LoVo (cell line): Measurements from ENCODE around the gene PCNX1.
"Not testable (repeated sequence)": the region's sequence is repeated elsewhere in the genome, so short reads cannot be mapped to it uniquely, and the experiment has no call there.

Experiments used
- DNase-seq: peaks from one replicate; pipeline ENCODE4 v3.0.0-alpha.2; 2016; ENCODE audit warnings: low spot score

The PCNX1 gene

GRCh38 chr14:70907176-70907995 is at the start of gene PCNX1:
Gene PCNX1 (plus strand): TSS chr14:70907459. CDS start chr14:70907851, 392 bp downstream.
- DNase-seq, result peak; percentile 86

DNA sequence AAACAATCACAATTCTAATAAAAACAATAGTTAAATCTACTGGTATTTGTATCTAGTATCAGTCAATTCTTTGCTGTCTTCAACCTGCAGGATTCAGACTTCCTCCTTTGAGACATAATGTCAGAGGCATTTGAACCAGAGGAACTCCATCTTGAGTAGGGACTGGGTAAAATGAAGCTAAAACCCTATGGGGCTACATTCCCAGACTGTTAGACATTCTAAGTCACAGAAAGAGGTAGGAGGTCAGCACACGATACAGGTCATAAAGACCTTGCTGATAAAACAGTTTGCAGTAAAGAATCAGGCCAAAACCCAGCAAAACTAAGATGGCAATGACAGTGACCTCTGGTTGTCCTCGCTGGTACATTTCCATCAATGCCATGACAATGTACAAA is 49.8 kb upstream of the PCNX1 start:
- DNase-seq, result no peak

GRCh38 chr14:70858641-70859040 is 48.6 kb upstream of the PCNX1 start:
- no peak for DNase-seq

DNA sequence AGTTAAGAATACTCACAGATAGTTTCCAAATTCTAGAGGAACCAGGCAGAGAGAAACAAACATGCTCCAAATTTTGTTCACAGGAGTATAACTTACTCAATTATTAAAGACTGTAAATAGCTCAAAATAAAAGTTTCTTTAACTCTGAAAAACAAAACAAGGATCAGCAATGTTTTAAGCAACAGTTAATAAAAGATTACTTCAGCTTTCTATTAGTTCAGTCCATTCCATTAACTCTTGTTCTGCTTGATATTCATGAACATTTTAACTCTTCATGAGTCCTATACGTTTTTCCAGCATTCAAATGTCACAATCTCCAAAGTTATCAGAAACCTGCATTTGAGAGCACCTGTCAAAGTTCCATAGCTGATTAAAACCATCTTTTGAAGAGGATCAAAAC is 40.3 kb upstream of the PCNX1 start:
- DNase-seq, result not testable (repeated sequence)

GRCh38 chr14:70871001-70871400 is 36.3 kb upstream of the PCNX1 start:
- DNase-seq, result no peak

GRCh38 chr14:70871863-70872677 is 35.2 kb upstream of the PCNX1 start:
- DNase-seq, result no peak

GRCh38 chr14:70872678-70873020 is 34.6 kb upstream of the PCNX1 start:
- no peak for DNase-seq

DNA sequence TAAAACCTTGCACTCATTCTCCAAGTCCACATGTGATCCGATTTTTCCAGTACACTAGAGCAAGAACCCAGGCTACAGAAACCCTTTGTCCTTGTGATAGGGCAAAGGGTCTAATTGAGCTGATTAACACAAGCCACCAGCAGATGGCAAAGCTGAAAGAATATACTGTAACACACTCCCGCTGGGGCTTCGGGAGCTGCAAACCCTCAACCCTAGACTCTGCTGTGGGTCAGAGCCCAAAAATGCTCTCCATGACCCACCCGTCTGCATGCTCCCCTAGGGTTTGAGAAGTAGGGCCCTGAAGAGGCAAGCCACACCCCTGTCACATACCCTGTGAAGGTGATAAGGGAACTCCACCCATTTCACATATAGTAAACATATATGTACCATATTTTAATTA is 33.6 kb upstream of the PCNX1 start:
- DNase-seq, result no peak

DNA sequence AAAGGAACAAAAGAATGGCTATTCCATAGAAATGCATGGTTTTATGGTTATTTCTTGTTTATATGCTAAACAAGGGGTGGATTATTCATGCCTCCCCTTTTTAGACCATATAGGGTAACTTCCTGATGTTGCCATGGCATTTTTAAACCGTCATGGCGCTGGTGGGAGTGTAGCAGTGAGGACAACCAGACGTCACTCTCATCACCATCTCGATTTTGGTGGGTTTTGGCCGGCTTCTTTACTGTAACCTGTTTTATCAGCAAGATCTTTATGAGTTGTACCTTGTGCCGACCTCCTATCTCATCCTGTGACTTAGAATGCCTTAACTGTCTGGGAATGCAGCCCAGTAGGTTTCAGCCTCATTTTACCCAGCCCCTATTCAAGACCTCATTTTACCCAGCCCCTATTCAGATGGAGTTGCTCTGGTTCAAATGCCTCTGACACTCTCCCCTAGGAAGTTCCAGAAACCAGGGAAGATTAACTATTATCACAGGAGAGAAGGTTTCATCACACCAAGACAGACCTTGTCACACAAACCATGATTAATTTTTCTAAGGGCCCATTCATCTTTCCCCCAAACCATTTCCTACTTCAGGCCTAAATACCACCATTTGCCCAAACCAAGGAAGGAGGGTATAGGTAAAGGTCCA is 31.3 kb upstream of the PCNX1 start:
- not testable (repeated sequence) for DNase-seq

- no peak for DNase-seq
Observed at GRCh38 chr14:70879448-70879847, 27.8 kb upstream of the PCNX1 start.

- not testable (repeated sequence) for DNase-seq
Observed at GRCh38 chr14:70880888-70881287, 26.4 kb upstream of the PCNX1 start.

DNA sequence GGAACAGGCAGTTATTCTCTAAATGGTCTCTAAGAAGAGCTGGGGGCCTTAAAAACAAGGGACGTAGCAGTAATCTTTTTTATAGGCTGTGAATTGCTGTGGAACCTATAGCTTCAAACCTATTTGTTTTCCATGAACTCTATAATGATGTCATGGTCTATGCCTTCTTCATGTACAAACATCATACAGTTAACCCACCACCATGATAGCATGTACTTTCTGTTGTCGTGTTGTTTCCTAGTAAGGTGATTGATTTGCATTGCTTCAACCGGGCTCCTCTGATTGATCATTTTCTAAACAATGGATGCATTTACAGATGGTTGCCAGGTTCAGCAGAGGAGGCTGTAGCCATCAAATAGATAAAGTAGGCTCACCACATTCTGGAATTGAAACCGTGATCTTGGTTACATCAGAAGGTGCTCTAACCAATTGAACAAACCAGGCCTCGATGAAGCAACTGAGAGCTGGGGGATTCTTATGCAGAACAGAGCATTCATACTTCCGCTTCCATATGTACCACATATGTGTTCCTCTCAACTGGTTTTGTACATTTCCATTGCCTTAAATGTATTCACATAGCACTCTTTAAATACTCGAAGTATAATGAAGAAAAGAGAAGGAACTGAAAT is 25.6 kb upstream of the PCNX1 start:
- DNase-seq, result no peak

DNA sequence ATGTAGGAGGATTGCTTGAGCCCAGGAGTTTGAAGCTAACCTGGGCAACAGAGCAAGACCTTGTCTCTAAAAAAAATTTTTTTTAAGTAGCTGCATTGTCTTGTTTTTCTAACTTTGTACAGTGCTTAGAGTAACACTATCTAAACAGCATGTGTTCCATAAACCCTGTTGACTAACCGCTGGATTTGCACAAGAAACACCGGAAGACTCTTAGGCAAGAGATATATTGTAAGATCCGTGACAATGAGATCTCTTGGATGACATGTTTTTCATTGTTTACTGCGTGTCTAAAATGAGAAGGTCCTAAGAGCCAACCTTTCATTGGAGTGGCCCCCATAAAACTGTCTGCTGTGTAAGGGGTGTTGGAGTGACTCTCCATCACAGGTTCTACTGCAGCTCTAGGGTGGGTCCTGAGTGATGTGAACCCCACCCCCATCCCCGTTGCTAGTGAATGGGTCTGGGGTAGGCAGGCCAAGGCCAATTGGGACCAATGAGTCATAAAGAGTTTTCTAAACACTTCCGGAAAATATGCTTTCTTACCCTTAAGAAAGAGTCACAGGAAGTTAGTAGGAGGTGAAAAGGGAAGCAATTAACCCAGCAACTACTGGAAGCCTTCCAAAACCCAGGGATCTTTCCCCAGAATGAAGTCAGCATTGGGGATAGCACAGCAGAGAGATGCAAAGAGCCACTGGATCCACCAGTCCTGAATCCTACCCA is 24.3 kb upstream of the PCNX1 start:
- DNase-seq, result peak; percentile 6

DNA sequence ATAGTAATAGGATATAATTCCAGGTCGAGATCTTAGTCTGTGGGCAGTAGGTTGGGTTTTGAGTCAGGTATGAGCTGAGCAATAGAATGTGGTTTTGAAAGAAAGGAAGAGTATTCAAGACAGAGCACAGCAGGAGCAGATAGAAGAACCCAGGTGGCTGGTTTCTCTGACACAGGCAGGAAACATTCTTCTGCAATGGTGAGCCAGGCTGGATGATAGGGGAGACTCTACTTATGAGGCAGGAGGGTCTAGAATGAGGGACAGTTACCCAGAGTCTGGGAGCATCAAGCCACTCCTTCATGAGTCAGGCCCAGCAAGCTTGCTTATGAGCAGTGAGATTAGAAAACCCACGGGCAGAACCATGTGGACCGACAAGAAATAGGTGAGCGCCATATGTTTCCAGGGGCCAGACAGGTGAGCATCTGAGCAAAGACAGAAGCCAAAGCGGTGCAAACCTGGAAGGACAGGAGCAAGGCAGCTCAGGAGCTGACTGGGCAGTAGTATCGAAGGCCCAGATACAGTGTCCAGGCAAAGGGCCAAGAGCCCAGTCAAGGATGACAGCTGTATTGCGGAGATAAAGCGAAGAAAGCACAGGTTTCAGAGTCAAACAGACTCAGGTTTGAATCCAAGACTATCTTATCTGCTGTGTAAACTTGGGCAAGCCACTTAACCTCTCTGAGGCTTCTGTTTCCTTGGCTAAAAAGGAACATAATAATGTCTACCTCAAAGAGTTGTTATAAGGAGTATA is 22.5 kb upstream of the PCNX1 start:
- DNase-seq, result no peak

GRCh38 chr14:70885343-70886022 is 21.8 kb upstream of the PCNX1 start:
- DNase-seq, result no peak

DNA sequence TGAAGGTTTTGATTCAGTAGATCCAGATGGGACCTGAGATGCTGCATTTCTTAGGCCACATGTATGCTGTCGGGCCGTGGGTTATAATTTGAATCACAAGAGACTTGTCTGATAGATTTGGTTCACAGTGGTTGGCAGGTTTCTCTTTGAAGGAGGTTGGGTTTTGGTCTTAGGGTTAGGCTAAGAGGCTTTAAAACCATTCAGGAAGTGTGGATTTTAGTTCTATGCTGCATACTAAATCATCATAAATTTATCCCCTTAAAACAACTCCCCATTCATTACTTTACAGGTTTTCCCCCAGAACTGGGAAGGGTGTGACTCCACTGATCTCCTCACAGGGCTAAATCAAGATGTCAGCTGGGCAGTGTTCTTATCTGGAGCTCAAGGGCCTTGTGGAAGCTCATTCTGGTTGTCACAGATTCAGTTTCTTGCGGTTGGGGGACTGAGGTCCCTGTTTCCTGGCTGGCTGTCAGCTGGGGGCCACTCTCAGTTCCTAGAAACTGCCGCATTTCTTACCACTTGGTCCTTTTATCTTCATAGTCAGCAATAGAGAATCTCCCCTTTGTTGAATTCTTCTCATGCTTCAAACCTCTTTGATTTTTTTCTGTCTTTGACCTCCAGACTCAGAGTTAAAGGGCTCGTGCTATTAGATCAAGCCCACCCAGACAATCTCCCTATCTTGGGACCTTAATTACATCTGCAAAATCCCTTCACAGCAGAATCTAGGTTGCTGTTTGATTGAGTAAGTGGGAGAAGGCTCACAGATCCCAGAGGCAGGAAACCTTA is 20.6 kb upstream of the PCNX1 start:
- DNase-seq, result no peak

DNA sequence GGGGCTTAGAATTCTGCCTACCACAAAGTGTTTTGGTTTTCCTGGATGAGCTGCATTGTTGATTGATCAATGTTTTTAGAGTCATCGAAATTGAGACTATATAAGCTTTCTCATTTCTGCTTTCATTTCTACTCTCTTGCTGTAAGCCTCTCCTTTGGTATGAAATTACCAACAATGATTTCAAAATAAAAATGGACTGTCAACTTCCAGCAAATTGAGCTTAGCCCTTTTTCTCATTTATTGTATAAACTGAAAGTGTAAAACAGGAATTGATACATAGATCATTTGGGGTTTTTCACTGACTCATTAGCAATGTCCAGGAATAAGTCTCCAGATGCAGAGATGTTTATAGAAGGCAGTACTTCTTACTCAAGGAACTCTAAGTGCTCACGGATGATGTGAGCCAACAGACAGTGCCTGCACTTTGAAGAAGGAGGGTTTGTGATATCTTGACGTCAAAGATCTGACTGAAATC is 20.0 kb upstream of the PCNX1 start:
- DNase-seq, result no peak

DNA sequence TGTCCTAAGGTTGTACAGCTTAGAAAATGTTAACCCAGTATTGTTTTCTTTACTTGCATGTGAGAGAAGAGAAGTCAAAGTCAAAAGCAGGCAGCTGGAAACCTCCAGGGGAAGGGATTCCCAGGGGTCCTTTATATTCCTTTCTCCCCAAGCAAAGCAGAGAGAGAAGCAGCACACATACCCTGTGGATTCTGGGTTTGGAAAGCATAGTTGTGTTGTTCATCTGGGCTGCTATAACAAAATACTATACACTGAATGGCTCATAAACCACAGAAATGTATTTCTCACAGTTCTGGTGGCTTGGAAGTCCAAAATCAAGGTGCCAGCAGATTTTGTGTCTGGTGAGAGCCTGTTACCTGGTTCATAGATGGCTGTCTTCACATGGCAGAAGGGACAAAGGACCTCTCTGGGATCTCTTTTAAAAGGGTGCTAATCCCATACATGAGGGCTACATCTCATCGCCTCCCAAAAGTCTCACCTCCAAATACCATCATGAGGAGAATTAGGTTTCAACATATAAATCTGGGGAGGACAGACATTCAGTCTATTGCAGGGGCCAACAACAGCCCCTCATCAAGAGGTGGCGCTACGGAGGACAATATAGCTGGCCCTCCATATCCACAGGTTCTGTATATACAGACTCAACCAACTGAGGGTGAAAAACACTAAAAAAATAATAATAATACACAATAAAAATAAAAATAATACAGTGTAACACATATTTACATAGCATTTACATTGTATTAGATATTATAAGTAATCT is 19.3 kb upstream of the PCNX1 start:
- DNase-seq, result no peak
